H4 (cell line): ENCODE data around the gene C2CD4C. TPM values are rescaled to one million over a fixed set of nuclear protein-coding genes. Genes with fewer than 3 reads are reported as not detected.
"Not testable (repeated sequence)": the region's sequence is repeated elsewhere in the genome, so short reads cannot be mapped to it uniquely, and the experiment has no call there.

Experiments used
- DNase-seq: peaks from one replicate; pipeline ENCODE4 v3.0.0-alpha.2; 2015; ENCODE audit warnings: low spot score
- total RNA-seq: library from RNA; depleted of rRNA; stranded (reverse); fragments of >200 nt; shearing (Covaris generic); gene quantifications from 2 replicates; pipeline ENCODE4 v1.2.3, GENCODE V29; 2014; rRNA removed

Gene C2CD4C
- total RNA-seq, 1 experiment from 2014 or later: 0.93 TPM

DNA sequence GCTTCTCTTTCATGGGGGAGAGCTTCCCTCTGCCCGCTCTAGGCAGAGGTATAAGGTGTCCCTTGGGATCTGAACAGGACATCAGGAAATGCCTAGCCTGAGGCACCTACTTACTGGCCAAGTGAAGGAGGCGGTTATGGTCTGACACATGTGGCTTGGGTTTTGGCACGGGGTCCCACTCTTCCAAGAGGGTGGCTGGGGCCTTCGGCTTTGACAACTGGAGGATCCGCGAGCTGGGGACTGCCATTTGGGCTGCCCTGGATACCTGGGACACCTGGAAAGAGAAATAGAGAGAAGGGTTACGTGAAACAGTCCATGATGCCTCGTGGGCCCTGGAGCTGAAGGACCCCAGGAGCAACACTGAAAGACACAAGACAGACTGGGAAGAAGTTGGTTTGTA lies 42.0 kb downstream of the C2CD4C start:
- DNase-seq: no peak

DNA sequence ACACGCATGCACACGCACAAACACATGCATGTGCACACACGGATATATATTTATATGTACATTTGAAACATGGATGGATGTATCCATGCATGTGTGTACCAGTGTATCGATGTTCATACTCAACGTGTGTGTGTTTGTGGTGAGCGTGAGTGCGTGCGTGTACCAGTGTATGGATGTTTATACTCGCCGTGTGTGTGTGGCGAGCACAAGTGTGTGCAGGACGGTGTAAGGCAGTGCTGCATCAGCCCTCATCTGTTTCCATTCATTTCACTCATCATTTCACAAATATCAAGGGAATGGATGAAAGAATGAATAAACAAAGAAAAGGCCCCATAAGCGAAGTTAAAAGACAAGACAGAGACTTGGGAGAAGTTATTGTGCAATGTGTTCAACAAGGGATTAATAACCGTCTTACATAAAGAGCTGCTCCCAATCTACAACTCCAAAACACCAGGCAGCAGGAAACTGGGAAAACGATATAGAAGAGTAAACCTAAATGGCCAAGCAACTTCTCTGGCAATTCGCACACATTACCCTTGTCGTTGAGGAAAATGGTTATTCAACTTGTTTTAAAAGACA lies 42.7 kb downstream of the C2CD4C start:
- DNase-seq: no peak

DNA sequence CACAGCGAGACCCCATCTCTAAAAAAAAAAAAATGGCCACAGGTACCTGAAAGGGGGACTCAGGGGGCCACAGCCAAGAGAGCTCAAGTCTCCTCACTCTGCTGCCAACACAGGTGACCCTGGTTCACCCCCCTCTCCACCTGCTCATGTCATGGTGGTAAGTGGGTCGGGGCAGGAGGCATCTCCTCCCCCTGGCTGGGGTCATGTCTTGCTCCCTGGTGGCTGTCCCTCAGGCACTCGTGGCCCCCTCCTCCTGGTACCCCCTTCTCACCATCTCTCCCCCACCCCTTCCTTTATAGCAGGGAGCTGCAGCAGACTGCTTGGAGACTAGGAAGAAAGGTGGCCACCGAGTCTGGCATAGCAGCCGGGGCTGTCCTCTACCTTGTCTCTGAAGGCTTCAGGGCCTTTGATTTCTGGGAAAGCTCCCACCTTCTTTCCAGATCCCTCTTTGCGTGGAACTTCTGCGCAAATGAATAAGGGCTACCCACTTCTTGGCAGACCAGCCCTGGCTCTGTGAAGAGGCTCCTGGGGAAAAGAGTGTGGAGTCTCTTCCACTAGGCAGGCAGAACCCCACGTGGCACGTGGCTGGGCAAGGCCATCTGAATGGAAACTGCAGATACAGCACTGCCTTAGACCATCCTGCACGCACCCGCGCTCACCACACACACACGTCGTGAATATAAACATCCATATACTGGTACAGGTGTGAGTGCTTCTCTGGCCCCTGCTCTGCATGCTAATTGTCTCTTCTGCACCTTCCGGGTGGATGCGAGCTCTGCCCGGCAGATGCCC lies 44.3 kb downstream of the C2CD4C start:
- DNase-seq: no peak

DNA sequence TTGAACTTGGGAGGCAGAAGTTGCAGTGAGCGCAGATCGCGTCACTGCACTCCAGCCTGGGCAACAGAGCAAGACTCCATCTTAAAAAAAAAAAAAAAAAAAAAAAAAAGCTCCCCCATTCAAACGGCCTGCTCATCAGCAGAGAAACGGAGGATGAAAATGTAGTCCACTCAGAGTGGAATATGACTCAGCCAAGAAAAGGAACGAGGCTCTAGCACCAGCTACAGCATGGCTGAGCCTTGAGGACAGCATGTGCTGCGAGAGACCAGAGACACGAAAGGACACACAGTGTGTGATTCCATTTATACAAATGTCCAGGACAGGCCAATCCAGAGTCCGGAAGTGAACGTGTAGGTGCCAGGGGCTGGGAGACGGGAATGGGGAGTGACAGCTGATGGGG lies 46.3 kb downstream of the C2CD4C start:
- no peak for DNase-seq

DNA sequence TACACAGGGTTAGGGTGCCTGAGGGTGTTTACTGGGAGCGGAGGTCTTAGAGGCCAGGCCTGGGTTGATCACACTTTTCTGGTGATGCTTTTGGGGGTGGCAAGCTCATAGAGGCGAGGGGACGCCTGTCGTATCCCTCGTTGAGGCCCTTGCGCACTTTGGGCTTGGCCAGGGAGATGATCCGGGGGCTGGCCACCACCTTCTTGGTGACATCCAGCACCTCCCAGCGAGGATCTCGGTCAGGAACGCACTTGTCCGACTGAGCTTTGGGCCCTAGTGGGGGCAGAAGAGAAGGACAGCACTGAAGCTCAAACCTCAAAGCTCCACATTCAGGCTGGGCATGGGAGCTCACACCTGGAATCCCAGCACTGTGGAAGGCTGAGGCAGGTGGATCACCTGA lies 46.8 kb downstream of the C2CD4C start:
- no peak for DNase-seq

DNA sequence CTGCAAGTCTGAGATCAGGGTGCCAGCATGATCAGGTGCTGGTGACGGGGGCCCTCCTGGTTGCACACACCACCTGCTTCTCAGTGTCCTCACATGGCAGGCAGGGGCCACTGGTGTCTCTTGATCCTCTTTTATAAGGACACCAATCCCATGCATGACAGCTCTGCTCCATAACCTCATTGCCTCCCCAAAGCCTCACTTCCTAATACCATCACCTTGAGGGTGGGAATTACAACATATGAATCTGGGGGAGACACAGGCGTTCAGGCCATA lies 49.4 kb downstream of the C2CD4C start:
- no peak for DNase-seq

DNA sequence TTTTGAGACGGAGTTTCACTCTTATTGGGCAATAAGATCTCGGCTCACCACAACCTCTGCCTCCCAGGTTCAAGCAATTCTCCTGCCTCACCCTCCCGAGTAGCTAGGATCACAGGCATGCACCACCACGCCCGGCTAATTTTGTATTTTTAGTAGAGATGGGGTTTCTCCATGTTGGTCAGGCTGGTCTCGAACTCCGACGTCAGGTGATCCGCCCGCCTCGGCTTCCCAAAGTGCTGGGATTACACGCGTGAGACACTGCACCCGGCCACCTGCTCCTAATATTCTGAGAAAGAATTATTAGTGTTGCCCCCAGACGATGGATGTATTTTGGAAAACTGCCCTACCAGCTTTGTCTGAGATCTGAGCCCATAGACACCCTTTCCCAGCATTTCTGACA lies 53.4 kb downstream of the C2CD4C start:
- DNase-seq: not testable (repeated sequence)

Other genes with a start within 250 kb of the C2CD4C start
- 111 and 138 TPM in 2 replicates for gene PLPP2, start 117.7 kb downstream of the C2CD4C start, total RNA-seq
- gene MIER2, start 64.4 kb downstream of the C2CD4C start, total RNA-seq: 2.8 and 5.1 TPM in 2 replicates
- gene SHC2, start 51.9 kb upstream of the C2CD4C start, total RNA-seq: 1.4 and 2.0 TPM in 2 replicates
- gene MADCAM1, start 87.3 kb upstream of the C2CD4C start, total RNA-seq: not detected in 2 replicates
- 28.3 and 45.8 TPM in 2 replicates for gene TPGS1, start 98.3 kb upstream of the C2CD4C start, total RNA-seq
- gene CDC34, start 122.6 kb upstream of the C2CD4C start, total RNA-seq: 33.2 and 35.7 TPM in 2 replicates
- gene GZMM, start 134.9 kb upstream of the C2CD4C start, total RNA-seq: not detected in 2 replicates
- gene BSG, start 163.4 kb upstream of the C2CD4C start, total RNA-seq: 587 and 617 TPM in 2 replicates
- 4.5 and 4.6 TPM in 2 replicates for gene HCN2, start 180.7 kb upstream of the C2CD4C start, total RNA-seq
- 19.9 and 21.5 TPM in 2 replicates for gene POLRMT, start 224.4 kb upstream of the C2CD4C start, total RNA-seq
- gene FGF22, start 230.7 kb upstream of the C2CD4C start, total RNA-seq: not detected in 2 replicates